Neural progenitor cell (in vitro differentiated cells): Measurements from ENCODE around the gene BCAS1.

Source experiments
- EZH2phosphoT487 ChIP-seq: fragments of 200-600 bp; sonication (generic); IDR thresholded peaks from 2 replicates; pipeline ENCODE4 v1.6.1; 2017; ENCODE audit warnings: antibody characterized with exemption
- TF ChIP-seq, protein P1 (sequence below): fragments of 200-600 bp; sonication (generic); IDR thresholded peaks from 2 replicates; pipeline ENCODE4 v1.5.1; 2017; ENCODE audit warnings: antibody characterized with exemption, mild to moderate bottlenecking

DNA sequence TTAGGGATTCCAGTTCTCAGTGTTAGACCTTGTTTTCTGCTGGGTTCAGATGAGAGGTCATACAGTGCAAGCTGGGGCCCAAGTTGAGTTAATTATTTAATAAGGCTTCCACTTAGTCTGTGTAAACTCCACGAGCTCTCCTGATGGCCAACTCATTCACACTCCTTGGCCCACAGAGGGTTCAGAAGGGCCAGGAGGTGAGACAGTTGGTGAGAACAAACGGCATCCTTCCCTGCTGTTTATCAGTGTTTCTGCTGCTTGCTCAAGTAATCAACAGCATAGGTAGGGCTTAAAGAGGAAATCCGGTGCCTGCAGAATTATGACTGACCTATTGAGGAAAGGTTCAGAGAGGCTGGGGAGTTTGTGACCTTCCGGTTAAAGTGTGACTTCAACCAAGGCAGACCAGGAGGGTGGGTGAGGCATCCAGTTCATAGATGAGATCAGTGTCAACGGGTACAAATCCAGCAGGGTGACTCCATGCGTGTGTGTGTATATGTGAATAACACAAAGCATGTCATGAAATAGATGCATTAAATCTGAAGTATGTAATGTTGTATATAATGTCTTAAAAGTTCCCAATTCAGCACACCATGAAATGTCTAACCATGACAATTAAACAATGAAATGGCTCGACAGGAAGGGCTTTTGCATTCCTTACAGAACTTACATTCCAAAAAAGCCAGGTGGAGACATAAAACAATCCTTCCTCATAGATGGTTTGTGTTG lies 37.4 kb upstream of the BCAS1 start:
- TF ChIP-seq, protein P1, sequence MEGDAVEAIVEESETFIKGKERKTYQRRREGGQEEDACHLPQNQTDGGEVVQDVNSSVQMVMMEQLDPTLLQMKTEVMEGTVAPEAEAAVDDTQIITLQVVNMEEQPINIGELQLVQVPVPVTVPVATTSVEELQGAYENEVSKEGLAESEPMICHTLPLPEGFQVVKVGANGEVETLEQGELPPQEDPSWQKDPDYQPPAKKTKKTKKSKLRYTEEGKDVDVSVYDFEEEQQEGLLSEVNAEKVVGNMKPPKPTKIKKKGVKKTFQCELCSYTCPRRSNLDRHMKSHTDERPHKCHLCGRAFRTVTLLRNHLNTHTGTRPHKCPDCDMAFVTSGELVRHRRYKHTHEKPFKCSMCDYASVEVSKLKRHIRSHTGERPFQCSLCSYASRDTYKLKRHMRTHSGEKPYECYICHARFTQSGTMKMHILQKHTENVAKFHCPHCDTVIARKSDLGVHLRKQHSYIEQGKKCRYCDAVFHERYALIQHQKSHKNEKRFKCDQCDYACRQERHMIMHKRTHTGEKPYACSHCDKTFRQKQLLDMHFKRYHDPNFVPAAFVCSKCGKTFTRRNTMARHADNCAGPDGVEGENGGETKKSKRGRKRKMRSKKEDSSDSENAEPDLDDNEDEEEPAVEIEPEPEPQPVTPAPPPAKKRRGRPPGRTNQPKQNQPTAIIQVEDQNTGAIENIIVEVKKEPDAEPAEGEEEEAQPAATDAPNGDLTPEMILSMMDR, result no peak
- no peak for TF ChIP-seq EZH2phosphoT487
